HepG2 (cell line): ENCODE measurements around the gene NCOA7. TPM values are rescaled to one million over a fixed set of nuclear protein-coding genes. Genes with fewer than 3 reads are reported as not detected.

Experiments
- ATF2 ChIP-seq: sonication (generic); formaldehyde crosslinking; IDR thresholded peaks from 2 replicates; pipeline ENCODE4 v1.4.0; 2020; ENCODE audit warnings: missing genetic modification reagents
- CENPX ChIP-seq: sonication (generic); formaldehyde crosslinking; IDR thresholded peaks from 2 replicates; pipeline ENCODE4 v1.9.0; 2021; ENCODE audit warnings: mild to moderate bottlenecking, missing genetic modification reagents, moderate library complexity
- HHEX ChIP-seq: IDR thresholded peaks from 2 replicates; pipeline ENCODE4 v1.6.1; 2016; ENCODE audit warnings: control low read depth
- HNRNPLL ChIP-seq: fragments of 200-400 bp; formaldehyde crosslinking; IDR thresholded peaks from 2 replicates; pipeline ENCODE4 v1.6.1; 2017; ENCODE audit warnings: mild to moderate bottlenecking, low read depth, low read length; ENCODE audit not compliant: poor library complexity, severe bottlenecking
- KAT8 ChIP-seq: IDR thresholded peaks from 2 replicates; pipeline ENCODE4 v1.6.1; 2016; ENCODE audit warnings: missing genetic modification reagents, missing compliant biosample characterization
- MIER2 ChIP-seq: IDR thresholded peaks from 2 replicates; pipeline ENCODE4 v1.6.1; 2016; ENCODE audit warnings: missing biosample characterization, missing genetic modification reagents
- MIER3 ChIP-seq: IDR thresholded peaks from 2 replicates; pipeline ENCODE4 v1.6.1; 2016; ENCODE audit warnings: missing compliant biosample characterization, borderline replicate concordance
- MTA3 ChIP-seq: sonication (generic); formaldehyde crosslinking; IDR thresholded peaks from 2 replicates; pipeline ENCODE4 v1.4.0; 2020; ENCODE audit warnings: missing genetic modification reagents
- NR3C1 ChIP-seq: sonication (generic); formaldehyde crosslinking; IDR thresholded peaks from 2 replicates; pipeline ENCODE4 v1.4.0; 2020; ENCODE audit warnings: missing genetic modification reagents
- SALL2 ChIP-seq: sonication (generic); formaldehyde crosslinking; IDR thresholded peaks from 2 replicates; pipeline ENCODE4 v1.8.1; 2023; ENCODE audit warnings: mild to moderate bottlenecking, missing genetic modification reagents, inconsistent platforms
- SAP130 ChIP-seq: IDR thresholded peaks from 2 replicates; pipeline ENCODE4 v1.6.1; 2016; ENCODE audit warnings: low read depth
- SIX1 ChIP-seq: sonication (generic); formaldehyde crosslinking; IDR thresholded peaks from 2 replicates; pipeline ENCODE4 v1.4.0; 2020; ENCODE audit warnings: missing genetic modification reagents, borderline replicate concordance
- SPEN ChIP-seq: sonication (generic); formaldehyde crosslinking; IDR thresholded peaks from 2 replicates; pipeline ENCODE4 v1.5.1; 2020; ENCODE audit warnings: low read depth, mild to moderate bottlenecking, missing genetic modification reagents
- TIGD3 ChIP-seq: sonication (generic); formaldehyde crosslinking; IDR thresholded peaks from 2 replicates; pipeline ENCODE4 v1.5.1; 2020; ENCODE audit warnings: mild to moderate bottlenecking, missing genetic modification reagents, borderline replicate concordance
- ZNF136 ChIP-seq: sonication (generic); formaldehyde crosslinking; IDR thresholded peaks from 2 replicates; pipeline ENCODE4 v1.8.1; 2022; ENCODE audit warnings: low read depth, mild to moderate bottlenecking, moderate library complexity, missing genetic modification reagents
- ZNF3 ChIP-seq: IDR thresholded peaks from 2 replicates; pipeline ENCODE4 v1.7.0; 2017; ENCODE audit warnings: inconsistent platforms
- ZNF468 ChIP-seq: sonication (generic); formaldehyde crosslinking; IDR thresholded peaks from 2 replicates; pipeline ENCODE4 v1.8.0; 2022; ENCODE audit warnings: mild to moderate bottlenecking, moderate library complexity, missing genetic modification reagents
- ZNF678 ChIP-seq: sonication (generic); formaldehyde crosslinking; IDR thresholded peaks from 2 replicates; pipeline ENCODE4 v1.4.0; 2020; ENCODE audit warnings: mild to moderate bottlenecking, missing genetic modification reagents
- ZSCAN21 ChIP-seq: sonication (generic); formaldehyde crosslinking; IDR thresholded peaks from 2 replicates; pipeline ENCODE4 v1.8.0; 2022; ENCODE audit warnings: mild to moderate bottlenecking, missing genetic modification reagents, moderate library complexity, borderline replicate concordance
- ZUFSP ChIP-seq: sonication (generic); formaldehyde crosslinking; IDR thresholded peaks from 2 replicates; pipeline ENCODE4 v1.9.0; 2021; ENCODE audit warnings: missing genetic modification reagents, mild to moderate bottlenecking, borderline replicate concordance
- polyA plus RNA-seq, 8 experiments: library from polyadenylated mRNA; depleted of rRNA in 3 of 8; stranded (reverse) in 7 of 8; unstranded in 1 of 8; fragments of >200 nt; fragmentation: Illumina TruSeq in 4 of 8; extraction: Trizol in 4 of 8; gene quantifications; 2 replicates each; pipeline versions ENCODE4 v1.2.1 to v1.2.3, GENCODE V29; 2011 to 2016; ENCODE audit warnings: low read depth in 4 of 8, missing spikeins in 1 of 8, mixed read lengths in 1 of 8; ENCODE audit not compliant: insufficient read depth in 1 of 8
- total RNA-seq, 5 experiments: library from RNA; depleted of rRNA; stranded (reverse); fragments of >200 nt; fragmentation: Illumina TruSeq; extraction: Trizol; gene quantifications; 2 replicates each; pipeline ENCODE4 v1.2.3, GENCODE V29; 2016; ENCODE audit warnings: low read depth in 1 of 5
- TF ChIP-seq, protein P1 (sequence below): sonication (generic); formaldehyde crosslinking; IDR thresholded peaks from 2 replicates; pipeline ENCODE4 v1.4.0; 2020; ENCODE audit warnings: mild to moderate bottlenecking, missing genetic modification reagents
- TF ChIP-seq, protein P2 (sequence below): sonication (generic); formaldehyde crosslinking; conservative IDR thresholded peaks from 2 replicates; pipeline ENCODE4 v1.4.0; 2020; ENCODE audit warnings: missing genetic modification reagents
- TF ChIP-seq, protein P3 (sequence below): sonication (generic); formaldehyde crosslinking; IDR thresholded peaks from 2 replicates; pipeline ENCODE4 v1.4.0; 2020; ENCODE audit warnings: mild to moderate bottlenecking, low read depth, missing genetic modification reagents

The NCOA7 gene
- total and polyA plus RNA-seq, 2 of the 13 experiments (the other 11 are each of a cell fraction or from before 2014, with no cell fraction given): 13.6 to 20.8 TPM

GRCh38 chr6:125899726-125900182 is 109.0 kb downstream of the NCOA7 start (continued):
- TF ChIP-seq, protein P1, sequence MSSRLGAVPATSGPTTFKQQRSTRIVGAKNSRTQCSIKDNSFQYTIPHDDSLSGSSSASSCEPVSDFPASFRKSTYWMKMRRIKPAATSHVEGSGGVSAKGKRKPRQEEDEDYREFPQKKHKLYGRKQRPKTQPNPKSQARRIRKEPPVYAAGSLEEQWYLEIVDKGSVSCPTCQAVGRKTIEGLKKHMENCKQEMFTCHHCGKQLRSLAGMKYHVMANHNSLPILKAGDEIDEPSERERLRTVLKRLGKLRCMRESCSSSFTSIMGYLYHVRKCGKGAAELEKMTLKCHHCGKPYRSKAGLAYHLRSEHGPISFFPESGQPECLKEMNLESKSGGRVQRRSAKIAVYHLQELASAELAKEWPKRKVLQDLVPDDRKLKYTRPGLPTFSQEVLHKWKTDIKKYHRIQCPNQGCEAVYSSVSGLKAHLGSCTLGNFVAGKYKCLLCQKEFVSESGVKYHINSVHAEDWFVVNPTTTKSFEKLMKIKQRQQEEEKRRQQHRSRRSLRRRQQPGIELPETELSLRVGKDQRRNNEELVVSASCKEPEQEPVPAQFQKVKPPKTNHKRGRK: no peak
- TF ChIP-seq ZUFSP: no peak
- TF ChIP-seq HHEX (CRISPR knock-in tag): no peak
- TF ChIP-seq ZNF136 (CRISPR knock-in tag): no peak; the same call in 1 of the 2 replicates
- no peak for TF ChIP-seq SALL2 (CRISPR knock-in tag)
- TF ChIP-seq, protein P2, sequence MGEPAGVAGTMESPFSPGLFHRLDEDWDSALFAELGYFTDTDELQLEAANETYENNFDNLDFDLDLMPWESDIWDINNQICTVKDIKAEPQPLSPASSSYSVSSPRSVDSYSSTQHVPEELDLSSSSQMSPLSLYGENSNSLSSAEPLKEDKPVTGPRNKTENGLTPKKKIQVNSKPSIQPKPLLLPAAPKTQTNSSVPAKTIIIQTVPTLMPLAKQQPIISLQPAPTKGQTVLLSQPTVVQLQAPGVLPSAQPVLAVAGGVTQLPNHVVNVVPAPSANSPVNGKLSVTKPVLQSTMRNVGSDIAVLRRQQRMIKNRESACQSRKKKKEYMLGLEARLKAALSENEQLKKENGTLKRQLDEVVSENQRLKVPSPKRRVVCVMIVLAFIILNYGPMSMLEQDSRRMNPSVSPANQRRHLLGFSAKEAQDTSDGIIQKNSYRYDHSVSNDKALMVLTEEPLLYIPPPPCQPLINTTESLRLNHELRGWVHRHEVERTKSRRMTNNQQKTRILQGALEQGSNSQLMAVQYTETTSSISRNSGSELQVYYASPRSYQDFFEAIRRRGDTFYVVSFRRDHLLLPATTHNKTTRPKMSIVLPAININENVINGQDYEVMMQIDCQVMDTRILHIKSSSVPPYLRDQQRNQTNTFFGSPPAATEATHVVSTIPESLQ (CRISPR knock-in tag): no peak; the same call in 1 of the 2 replicates
- TF ChIP-seq ZNF468 (CRISPR knock-in tag): no peak
- TF ChIP-seq ATF2: peak; percentile 47; the same call in 1 of the 2 replicates
- TF ChIP-seq, protein P3, sequence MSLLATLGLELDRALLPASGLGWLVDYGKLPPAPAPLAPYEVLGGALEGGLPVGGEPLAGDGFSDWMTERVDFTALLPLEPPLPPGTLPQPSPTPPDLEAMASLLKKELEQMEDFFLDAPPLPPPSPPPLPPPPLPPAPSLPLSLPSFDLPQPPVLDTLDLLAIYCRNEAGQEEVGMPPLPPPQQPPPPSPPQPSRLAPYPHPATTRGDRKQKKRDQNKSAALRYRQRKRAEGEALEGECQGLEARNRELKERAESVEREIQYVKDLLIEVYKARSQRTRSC (CRISPR knock-in tag): no peak
- TF ChIP-seq KAT8: peak; percentile 55; the same call in 1 of the 2 replicates
- no peak for TF ChIP-seq ZNF3 (CRISPR knock-in tag)
- no peak for TF ChIP-seq MIER2 (CRISPR knock-in tag)
- TF ChIP-seq SAP130: peak; percentile 48
- TF ChIP-seq SIX1 (CRISPR knock-in tag): 0 out of 2 replicates have a peak, but pooled peaks have one; percentile 30
- TF ChIP-seq SPEN (CRISPR knock-in tag): no peak
- no peak for TF ChIP-seq HNRNPLL
- no peak for TF ChIP-seq NR3C1 (CRISPR knock-in tag)
- no peak for TF ChIP-seq ZSCAN21 (CRISPR knock-in tag)
- no peak for TF ChIP-seq CENPX (CRISPR knock-in tag)
- no peak for TF ChIP-seq TIGD3 (CRISPR knock-in tag)
- TF ChIP-seq ZNF678 (CRISPR knock-in tag): no peak
- no peak for TF ChIP-seq MIER3
- TF ChIP-seq MTA3: no peak
